Natural killer cell (primary cell): Measurements from ENCODE around the gene SERPINB8. TPM values are rescaled to one million over a fixed set of nuclear protein-coding genes. Genes with fewer than 3 reads are reported as not detected.

Source experiments
- ATAC-seq, 3 donors: fragments of 150-1000 bp in 2 of 3; fragments of 200-7000 bp in 1 of 3; cut with Tn5 transposase; 1 replicate in 1 of 3; 2 replicates in 2 of 3; pipeline ENCODE4 v1.10.0; 2021; ENCODE audit warnings: mild to moderate bottlenecking in 2 of 3, moderate library complexity in 2 of 3
- DNase-seq, 2 donors: peaks; one replicate each; pipeline versions ENCODE4 v3.0.0 to v3.0.0-alpha.2; 2013 to 2021; ENCODE audit warnings: mixed read lengths in 1 of 2
- H3K27ac ChIP-seq: one replicate; pipeline ENCODE4 v1.5.1; 2013; ENCODE audit warnings: mild to moderate bottlenecking, low read length
- H3K27me3 ChIP-seq: one replicate; pipeline ENCODE4 v1.6.1; 2013; ENCODE audit warnings: low read length; ENCODE audit not compliant: control insufficient read depth, insufficient read depth
- H3K36me3 ChIP-seq: one replicate; pipeline ENCODE4 v1.6.1; 2013; ENCODE audit warnings: low read length; ENCODE audit not compliant: control insufficient read depth, insufficient read depth
- H3K4me1 ChIP-seq: one replicate; pipeline ENCODE4 v1.6.1; 2013; ENCODE audit warnings: low read length; ENCODE audit not compliant: control insufficient read depth, insufficient read depth
- H3K4me3 ChIP-seq: one replicate; pipeline ENCODE4 v1.5.1; 2013; ENCODE audit warnings: low read length
- H3K9me3 ChIP-seq: one replicate; pipeline ENCODE4 v1.6.1; 2013; ENCODE audit warnings: low read length; ENCODE audit not compliant: control insufficient read depth, insufficient read depth
- H3K27ac Mint-ChIP-seq, 2 donors: one replicate each; pipeline ENCODE4 v1.8.0; 2022; ENCODE audit warnings: mild to moderate bottlenecking in 2 of 2, mixed read lengths in 2 of 2, moderate library complexity in 1 of 2
- H3K27me3 Mint-ChIP-seq, 2 donors: one replicate each; pipeline ENCODE4 v1.8.0; 2022; ENCODE audit warnings: low read depth in 2 of 2, mixed read lengths in 2 of 2
- H3K36me3 Mint-ChIP-seq: one replicate; pipeline ENCODE4 v1.8.0; 2022; ENCODE audit warnings: mixed read lengths
- H3K4me1 Mint-ChIP-seq, 2 donors: one replicate each; pipeline ENCODE4 v1.8.0; 2022; ENCODE audit warnings: mixed read lengths in 2 of 2
- H3K4me3 Mint-ChIP-seq: one replicate; pipeline ENCODE4 v1.8.0; 2022; ENCODE audit warnings: mild to moderate bottlenecking, moderate library complexity, mixed read lengths
- H3K9me3 Mint-ChIP-seq, 2 donors: one replicate each; pipeline ENCODE4 v1.8.0; 2022; ENCODE audit warnings: mixed read lengths in 2 of 2
- CTCF ChIP-seq: fragments of 200-600 bp; IDR thresholded peaks from one replicate; pipeline ENCODE4 v1.8.0; 2022; ENCODE audit warnings: antibody characterized with exemption
- WGBS: methylation state at CpG from one replicate; pipeline ENCODE4 v1.1.7; 2013; ENCODE audit warnings: missing lambda C conversion rate; ENCODE audit not compliant: insufficient coverage; 5-methylcytosine and 5-hydroxymethylcytosine counted together
- intact Hi-C: fragments of 100-400 bp; cut with micrococcal nuclease; formaldehyde crosslinking; loops from one replicate; pipeline ENCODE4 v1.14.2; 2022
- total RNA-seq, 4 donors: library from RNA; stranded (reverse); fragments of 120-200 nt in 1 of 4; gene quantifications; one replicate each; pipeline versions ENCODE4 v1.2.3 to v1.2.4, GENCODE V29; 2013 to 2022

The SERPINB8 gene
- total RNA-seq, 3 donors from 2014 or later (not counting 1 experiment from before 2014, with no cell fraction given): 4.9 to 12.9 (median 12.8) TPM

- intact Hi-C loops: no loop called here
Measured at GRCh38 chr18:64029096-64029495, 59.2 kb downstream of the SERPINB8 start.

GRCh38 chr18:64031411-64031810, 61.5 kb downstream of the SERPINB8 start:
- intact Hi-C loops: no loop called here
- no peak for TF ChIP-seq CTCF
- no peaks in the 10 kb centered on the region for H3K36me3 Mint-ChIP-seq

More at GRCh38 chr18:64029096-64029495, 59.2 kb downstream of the SERPINB8 start:
- Histone ChIP-seq H3K27ac (no peak overlapping the region), H3K4me3 (no peak overlapping the region), H3K36me3 (no peaks in the 10 kb centered on the region), H3K9me3 (no peaks in the 10 kb centered on the region), H3K27me3 (no peaks in the 10 kb centered on the region), H3K4me1 (no peaks in the 10 kb centered on the region)
- WGBS: 88% methylated on average over 1 of the region's 1 CpG
- no peak overlapping the region for H3K27ac Mint-ChIP-seq
- no peaks in the 10 kb centered on the region for H3K4me1 Mint-ChIP-seq
- no peak overlapping the region for H3K4me3 Mint-ChIP-seq
- ATAC-seq: no peak
- DNase-seq: no peak
- no peak for TF ChIP-seq CTCF
- no peaks in the 10 kb centered on the region for H3K9me3 Mint-ChIP-seq
- H3K27me3 Mint-ChIP-seq: peaks cover 0 to 2% of the 10 kb centered on the region in 2 donors
- H3K36me3 Mint-ChIP-seq: no peaks in the 10 kb centered on the region

GRCh38 chr18:64032312-64032711, 62.4 kb downstream of the SERPINB8 start:
- H3K4me3 Mint-ChIP-seq: no peak overlapping the region
- Histone ChIP-seq H3K36me3 (no peaks in the 10 kb centered on the region), H3K4me1 (no peaks in the 10 kb centered on the region), H3K4me3 (no peak overlapping the region), H3K27me3 (no peaks in the 10 kb centered on the region), H3K9me3 (no peaks in the 10 kb centered on the region), H3K27ac (no peak overlapping the region)
- H3K9me3 Mint-ChIP-seq: no peaks in the 10 kb centered on the region
- WGBS: 90% methylated on average over 6 of the region's 6 CpGs
- DNase-seq: no peak
- intact Hi-C loops: no loop called here
- ATAC-seq: no peak
- H3K27ac Mint-ChIP-seq: no peak overlapping the region
- H3K27me3 Mint-ChIP-seq: no peaks in the 10 kb centered on the region
- H3K4me1 Mint-ChIP-seq: no peaks in the 10 kb centered on the region
- H3K36me3 Mint-ChIP-seq: no peaks in the 10 kb centered on the region
- no peak for TF ChIP-seq CTCF

More at GRCh38 chr18:64031411-64031810, 61.5 kb downstream of the SERPINB8 start:
- no peaks in the 10 kb centered on the region for H3K9me3 Mint-ChIP-seq
- no peak overlapping the region for H3K4me3 Mint-ChIP-seq
- no peaks in the 10 kb centered on the region for H3K9me3 ChIP-seq
- no peak overlapping the region for H3K27ac Mint-ChIP-seq
- no peaks in the 10 kb centered on the region for H3K4me1 ChIP-seq
- no peaks in the 10 kb centered on the region for H3K27me3 Mint-ChIP-seq
- no peaks in the 10 kb centered on the region for H3K4me1 Mint-ChIP-seq
- H3K27me3 ChIP-seq: no peaks in the 10 kb centered on the region
- DNase-seq (no peak), ATAC-seq (no peak)
- no peak overlapping the region for H3K4me3 ChIP-seq
- H3K36me3 ChIP-seq: no peaks in the 10 kb centered on the region
- WGBS: 67% methylated on average over 1 of the region's 3 CpGs
- H3K27ac ChIP-seq: no peak overlapping the region

- Mint-ChIP-seq H3K9me3 (peaks cover 0 to 3% of the 10 kb centered on the region in 2 donors), H3K27ac (no peak overlapping the region), H3K27me3 (peaks cover 0 to 5% of the 10 kb centered on the region in 2 donors), H3K36me3 (no peaks in the 10 kb centered on the region), H3K4me3 (no peak overlapping the region), H3K4me1 (no peaks in the 10 kb centered on the region)
- intact Hi-C loops: no loop called here
- Histone ChIP-seq H3K27me3 (no peaks in the 10 kb centered on the region), H3K36me3 (no peaks in the 10 kb centered on the region), H3K4me1 (no peaks in the 10 kb centered on the region), H3K9me3 (no peaks in the 10 kb centered on the region), H3K4me3 (no peak overlapping the region), H3K27ac (no peak overlapping the region)
- ATAC-seq: no peak
- DNase-seq: peak in 1 of 2 donors; percentile 43
- WGBS: 0% methylated on average over 1 of the region's 3 CpGs
- peak; percentile 36 for TF ChIP-seq CTCF
Measured at GRCh38 chr18:64037812-64038414, 68.0 kb downstream of the SERPINB8 start.
